ENCODE data around the gene FER. TPM values are rescaled to one million over a fixed set of nuclear protein-coding genes. Genes with fewer than 3 reads are reported as not detected.

FER gene
- total and polyA plus RNA-seq, 10 of the 15 experiments (the other 5 are each of a cell fraction or from before 2014, with no cell fraction given), result 4.4 to 19.1 (median 9.6) TPM

DNA sequence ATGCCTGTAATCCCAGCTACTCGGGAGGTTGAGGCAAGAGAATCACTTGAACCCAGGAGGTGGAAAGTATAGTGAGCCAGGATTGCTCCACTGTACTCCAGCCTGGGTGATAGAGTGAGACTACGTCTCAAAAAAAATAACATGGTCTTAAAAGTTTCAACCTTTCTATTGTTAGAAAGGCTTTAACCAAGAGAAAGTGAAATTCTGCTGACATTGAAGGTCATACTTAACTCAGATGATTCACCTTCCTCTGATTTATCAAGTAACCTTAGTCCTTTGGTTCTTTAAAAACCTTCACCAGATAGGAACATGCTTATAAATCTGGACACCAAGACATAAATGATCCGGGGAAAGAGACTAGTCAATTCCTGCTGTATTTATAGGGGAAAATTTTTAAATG is 73.3 kb downstream of the FER start:
- in situ Hi-C loops (cut with MboI) (no loop called here), intact Hi-C loops (cut with micrococcal nuclease; ENCODE audit: unreplicated experiment) (no loop called here)
- no peaks in the 10 kb centered on the region for H3K4me1 ChIP-seq (ENCODE audit: control insufficient read depth, insufficient read depth, low read length)
- ATAC-seq (no peak), FAIRE-seq (no peak), DNase-seq (ENCODE audit: low read depth, low spot score) (no peak)
- BruUV-seq (replicated peaks), result no TSS peak
- RAD21 ChIA-PET (ENCODE audit: unreplicated experiment), result no interaction called here
- SMC1A ChIA-PET (ENCODE audit: uncharacterized antibody, unreplicated experiment), result interaction anchor here (1.4 to 3.3 kb wide), 3 partner anchors 8 to 22 kb away, joined by 3 to 24 read pairs (median 3); no protein-coding TSS in a partner anchor
- TF ChIP-seq ZNF207 (IDR thresholded peaks at IDR 0.05; ENCODE audit: borderline replicate concordance) (no peak), ZBED1 (IDR thresholded peaks at IDR 0.05; ENCODE audit: borderline replicate concordance) (no peak), PRDM15 (CRISPR knock-in tag; IDR thresholded peaks at IDR 0.05) (no peak)
- H3K27ac ChIP-seq (ENCODE audit: control insufficient read depth, insufficient read depth), result no peak overlapping the region
- POLR2A ChIA-PET, result no interaction called here
- no peaks in the 10 kb centered on the region for H3K36me3 ChIP-seq (ENCODE audit: control insufficient read depth in 2 of 2, insufficient read depth in 2 of 2, low read length in 1 of 2)
- no peak overlapping the region for H2AFZ ChIP-seq (ENCODE audit: control insufficient read depth, low read depth, low read length)
- WGBS (ENCODE audit: insufficient coverage, insufficient replicate concordance, low lambda C conversion rate, missing lambda C conversion rate), result 96% methylated on average over 3 of the region's 3 CpGs
- no peak overlapping the region for H3K9ac ChIP-seq (ENCODE audit: control insufficient read depth, insufficient read depth, low read length)
- H3K9me3 ChIP-seq (replicated peaks; ENCODE audit: control insufficient read depth, insufficient read depth, low read length), result peaks cover 4% of the 10 kb centered on the region; the same call in 2 of the 3 replicates
- H3K4me2 ChIP-seq (ENCODE audit: control insufficient read depth, insufficient read depth), result no peak overlapping the region
- H3K27me3 ChIP-seq (replicated peaks in 1 of 2; ENCODE audit: control insufficient read depth in 2 of 2, insufficient read depth in 2 of 2, low read length in 1 of 2), result no peaks in the 10 kb centered on the region
- no peaks in the 10 kb centered on the region for H3K79me2 ChIP-seq (ENCODE audit: control insufficient read depth, insufficient read depth, low read length)
- CTCF ChIA-PET, result no interaction called here
- no peaks in the 10 kb centered on the region for H4K20me1 ChIP-seq (ENCODE audit: control insufficient read depth, insufficient read depth)
- H3K4me3 ChIP-seq, result no peak overlapping the region
